ENCODE results near the gene NRXN3.

NRXN3 gene

DNA sequence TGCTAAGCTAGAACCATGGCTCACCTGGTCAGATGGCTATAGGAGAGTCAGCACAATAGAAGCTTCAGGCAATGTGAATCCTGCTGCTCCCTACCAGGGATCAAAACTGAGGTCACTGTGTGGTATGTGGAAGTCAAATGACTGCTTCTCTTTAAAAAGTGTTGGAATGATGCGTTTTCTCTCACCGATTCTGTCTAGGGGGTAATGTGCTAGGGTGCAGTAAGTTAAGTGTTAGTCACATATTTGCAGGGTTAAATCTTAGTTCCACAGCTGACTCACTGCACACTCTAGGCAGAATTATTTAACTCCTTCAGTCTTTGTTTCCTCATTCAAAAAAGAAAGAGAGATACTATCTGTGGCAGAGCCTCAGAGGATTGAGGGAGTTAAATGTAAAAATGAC, 1344.5 kb downstream of the NRXN3 start:
- no peak for DNase-seq

GRCh38 chr14:79515158-79515557, 1345.0 kb downstream of the NRXN3 start:
- DNase-seq: no peak

GRCh38 chr14:79516009-79516408, 1345.8 kb downstream of the NRXN3 start:
- no peak for DNase-seq

- DNase-seq: no peak
Measured at GRCh38 chr14:79525416-79525815, 1355.2 kb downstream of the NRXN3 start.

DNA sequence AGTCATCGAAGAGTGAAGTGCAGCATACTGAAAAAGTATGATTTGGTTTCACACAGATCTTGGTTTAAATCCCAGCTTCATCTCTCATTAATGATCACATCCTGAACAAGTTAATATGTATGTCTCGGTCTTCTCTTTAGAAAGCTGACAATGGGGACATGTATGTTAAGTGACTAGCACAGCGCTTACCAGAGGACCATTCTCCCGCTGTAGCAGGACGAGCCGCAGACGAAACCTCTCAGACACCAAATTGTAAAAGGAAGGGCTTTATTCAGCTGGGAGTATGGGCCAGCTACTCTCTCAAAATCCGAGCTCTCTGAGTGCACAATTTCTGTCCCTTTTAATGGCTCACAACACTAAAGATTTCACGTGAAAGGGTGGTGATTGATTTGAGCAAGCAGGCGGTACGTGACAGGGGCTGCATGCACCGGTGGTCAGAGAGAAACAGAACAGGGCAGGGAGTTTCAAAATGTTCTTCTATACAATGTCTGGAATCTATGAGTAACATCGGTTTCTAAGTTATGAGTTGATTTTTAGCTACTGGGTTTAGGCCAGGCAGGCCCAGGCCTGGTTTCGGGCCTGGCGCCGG, 1358.7 kb downstream of the NRXN3 start:
- no peak for DNase-seq

GRCh38 chr14:79530555-79530954, 1360.4 kb downstream of the NRXN3 start:
- no peak for DNase-seq

DNA sequence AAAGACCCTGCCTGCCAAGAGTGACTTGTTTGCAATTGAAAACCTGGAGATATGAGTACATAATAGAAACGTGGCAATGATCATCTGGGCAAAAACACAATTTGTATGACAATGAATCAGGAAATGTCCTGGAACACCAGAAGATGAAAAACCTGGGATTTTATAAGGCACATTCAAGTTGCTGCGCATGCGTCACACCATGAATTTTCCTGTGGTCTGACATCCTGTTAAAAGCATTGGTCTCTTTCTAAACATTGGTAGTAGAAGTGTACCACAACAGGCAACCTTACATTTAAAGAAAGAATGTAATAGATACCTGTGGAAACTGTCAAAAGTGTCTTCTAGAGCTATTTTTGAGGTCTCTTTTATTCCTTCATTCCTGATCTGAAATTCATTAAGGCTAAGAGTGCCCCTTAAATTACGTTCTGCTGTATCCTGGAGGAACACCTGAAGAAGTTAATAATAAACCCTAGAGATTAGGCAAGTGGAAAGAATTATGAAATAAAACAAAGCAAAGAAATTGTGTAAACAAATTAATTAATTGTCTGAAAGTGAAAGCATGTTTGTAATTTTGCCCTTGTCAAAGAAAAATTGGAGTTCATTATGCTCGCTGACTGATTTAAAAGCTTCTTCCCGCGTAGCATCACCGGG, 1364.7 kb downstream of the NRXN3 start:
- DNase-seq: no peak

GRCh38 chr14:79540394-79540793, 1370.2 kb downstream of the NRXN3 start:
- no peak for DNase-seq

- DNase-seq: no peak
Measured at GRCh38 chr14:79542121-79542520, 1371.9 kb downstream of the NRXN3 start.

DNA sequence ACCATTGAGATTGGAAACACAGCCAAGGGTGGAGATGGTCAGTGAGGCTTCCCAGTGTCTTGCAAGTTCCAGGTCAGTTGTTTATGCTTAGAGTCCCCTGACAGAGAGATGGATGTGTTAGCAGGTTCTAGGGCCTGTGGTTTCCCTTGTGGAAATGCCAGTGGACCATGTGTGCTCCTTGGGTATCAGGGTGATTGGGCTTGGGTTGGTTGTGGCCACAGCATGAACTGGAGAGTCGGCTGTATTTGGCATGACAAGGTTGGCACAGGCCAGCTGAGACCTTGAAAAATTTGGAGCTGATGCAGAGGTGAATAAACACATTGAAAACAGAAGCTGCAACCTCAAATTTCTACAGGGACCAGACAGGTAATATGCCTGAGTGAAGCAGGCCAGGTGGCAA, 1373.2 kb downstream of the NRXN3 start:
- DNase-seq: no peak

DNA sequence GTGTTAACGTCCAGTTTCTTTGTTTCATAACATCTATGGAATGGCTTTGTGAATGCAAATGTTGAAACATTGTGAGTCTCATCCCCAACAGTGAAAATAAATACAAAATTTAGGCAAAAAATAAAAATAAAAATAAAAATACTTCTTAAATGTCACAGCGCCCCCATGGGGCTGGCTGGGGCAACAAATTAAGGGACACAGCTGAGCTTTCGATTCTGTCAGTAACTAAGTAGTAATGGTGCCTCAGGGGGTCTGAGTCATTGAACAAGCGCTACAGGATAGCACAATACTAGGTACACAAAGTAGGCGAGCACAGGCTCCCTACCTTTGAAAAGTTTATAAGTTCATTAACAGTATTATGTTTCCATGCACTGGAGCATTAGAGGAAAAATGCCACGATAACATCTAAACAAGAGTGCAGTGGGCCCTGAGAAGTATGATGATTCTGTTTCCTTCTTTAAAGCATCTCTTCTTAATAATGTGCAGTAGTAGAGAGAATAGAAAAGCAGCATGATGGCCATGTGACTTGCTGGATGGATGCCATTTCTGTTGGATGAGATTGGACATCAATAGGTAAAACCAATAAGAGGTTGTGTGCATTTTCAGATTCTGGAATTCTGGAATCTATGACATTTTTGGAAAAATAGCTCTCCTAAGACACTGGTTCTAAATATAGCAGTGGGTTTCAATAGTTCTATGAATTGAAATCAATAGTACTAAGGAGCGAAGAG, 1374.0 kb downstream of the NRXN3 start:
- DNase-seq: no peak

GRCh38 chr14:79544698-79545070, 1374.5 kb downstream of the NRXN3 start:
- DNase-seq: no peak

DNA sequence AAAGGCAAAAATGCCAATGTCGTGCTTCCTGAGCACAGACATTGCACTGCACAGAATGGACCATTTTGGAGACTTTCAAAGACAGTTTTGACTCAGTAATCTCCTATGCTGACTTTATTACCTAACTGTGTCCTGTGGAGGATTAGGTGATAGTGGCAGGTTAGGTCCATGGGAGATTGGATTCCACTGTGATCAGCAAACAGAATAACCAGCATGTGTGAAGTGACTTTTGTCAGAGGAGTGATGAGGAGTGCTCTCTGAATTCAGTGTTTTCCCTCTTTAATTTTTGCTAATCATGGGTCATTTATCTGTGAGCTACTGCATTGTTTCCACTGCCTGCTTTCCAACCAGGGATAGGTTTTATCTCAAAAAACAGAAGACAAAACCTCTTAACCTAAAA, 1378.7 kb downstream of the NRXN3 start:
- DNase-seq: no peak

- DNase-seq: no peak
Measured at GRCh38 chr14:79549515-79549914, 1379.3 kb downstream of the NRXN3 start.

GRCh38 chr14:79551523-79551922, 1381.3 kb downstream of the NRXN3 start:
- no peak for DNase-seq

DNA sequence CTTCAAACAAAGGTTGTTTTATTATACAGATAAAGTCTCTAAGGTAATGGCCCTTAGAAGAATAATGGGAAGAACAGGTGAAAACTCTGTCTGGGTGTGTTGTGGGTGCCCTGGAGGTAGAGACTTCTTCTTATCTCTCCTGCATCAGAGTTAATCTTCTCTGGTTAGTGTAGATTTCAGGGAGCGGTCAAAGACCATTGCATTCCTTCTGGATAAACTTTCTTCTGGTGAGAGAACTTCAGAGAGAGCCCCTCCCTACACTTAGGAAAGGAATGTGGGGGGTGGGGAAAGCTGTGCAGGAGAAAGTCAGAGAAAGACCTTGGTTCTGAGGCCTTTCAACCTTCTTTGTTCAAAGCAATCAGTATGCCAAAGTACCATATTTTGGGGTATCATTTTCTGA, 1382.6 kb downstream of the NRXN3 start:
- no peak for DNase-seq

- no peak for DNase-seq
Measured at GRCh38 chr14:79554816-79555215, 1384.6 kb downstream of the NRXN3 start.

- no peak for DNase-seq
Measured at GRCh38 chr14:79555429-79555828, 1385.3 kb downstream of the NRXN3 start.

- no peak for DNase-seq
Measured at GRCh38 chr14:79557309-79557708, 1387.1 kb downstream of the NRXN3 start.

- no peak for DNase-seq
Measured at GRCh38 chr14:79562185-79562584, 1392.0 kb downstream of the NRXN3 start.

GRCh38 chr14:79564371-79564770, 1394.2 kb downstream of the NRXN3 start:
- DNase-seq: no peak

GRCh38 chr14:79567306-79567705, 1397.1 kb downstream of the NRXN3 start:
- no peak for DNase-seq

GRCh38 chr14:79568594-79568993, 1398.4 kb downstream of the NRXN3 start:
- no peak for DNase-seq

GRCh38 chr14:79569072-79569471, 1398.9 kb downstream of the NRXN3 start:
- DNase-seq: no peak
